Measurements from ENCODE around the gene BPIFB2.

The BPIFB2 gene

GRCh38 chr20:33067806-33068205 is 60.3 kb downstream of the BPIFB2 start:
- DNase-seq (ENCODE audit: low spot score), result no peak

- no peak for DNase-seq (ENCODE audit: low spot score)
Measured at GRCh38 chr20:33068251-33068939, 60.9 kb downstream of the BPIFB2 start.

GRCh38 chr20:33069673-33070072 is 62.2 kb downstream of the BPIFB2 start:
- DNase-seq (ENCODE audit: low spot score), result no peak

- no peak for DNase-seq (ENCODE audit: low spot score)
Measured at GRCh38 chr20:33070111-33071053, 62.9 kb downstream of the BPIFB2 start.

- no peak for DNase-seq (ENCODE audit: low spot score)
Measured at GRCh38 chr20:33071198-33071597, 63.7 kb downstream of the BPIFB2 start.

GRCh38 chr20:33072362-33072761 is 64.9 kb downstream of the BPIFB2 start:
- DNase-seq (ENCODE audit: low spot score), result no peak

GRCh38 chr20:33072813-33073212 is 65.3 kb downstream of the BPIFB2 start:
- DNase-seq (ENCODE audit: low spot score), result no peak

Measured in SK-N-DZ (cell line).